Activated CD4-positive, alpha-beta T cell treated with anti-CD3 and anti-CD28 coated beads, Interleukin-2, Interleukin-4, amounts not matched to agents 100 ng/mL and 50 ng/mL, durations not matched to agents 16 hours and 8 hours (primary cell): ENCODE results near the gene CORO2A.
A peak's percentile ranks its signal among the peaks of the same experiment; 100 is the strongest.

Source experiments
- DNase-seq: peaks from one replicate; pipeline ENCODE4 v3.0.0-alpha.2; 2020; ENCODE audit warnings: low spot score

CORO2A gene, protein sequence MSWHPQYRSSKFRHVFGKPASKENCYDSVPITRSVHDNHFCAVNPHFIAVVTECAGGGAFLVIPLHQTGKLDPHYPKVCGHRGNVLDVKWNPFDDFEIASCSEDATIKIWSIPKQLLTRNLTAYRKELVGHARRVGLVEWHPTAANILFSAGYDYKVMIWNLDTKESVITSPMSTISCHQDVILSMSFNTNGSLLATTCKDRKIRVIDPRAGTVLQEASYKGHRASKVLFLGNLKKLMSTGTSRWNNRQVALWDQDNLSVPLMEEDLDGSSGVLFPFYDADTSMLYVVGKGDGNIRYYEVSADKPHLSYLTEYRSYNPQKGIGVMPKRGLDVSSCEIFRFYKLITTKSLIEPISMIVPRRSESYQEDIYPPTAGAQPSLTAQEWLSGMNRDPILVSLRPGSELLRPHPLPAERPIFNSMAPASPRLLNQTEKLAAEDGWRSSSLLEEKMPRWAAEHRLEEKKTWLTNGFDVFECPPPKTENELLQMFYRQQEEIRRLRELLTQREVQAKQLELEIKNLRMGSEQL

GRCh38 chr9:98192503-98193335 lies at the start of gene CORO2A:
CORO2A (minus strand) TSS chr9:98192637; CDS start chr9:98157660, 34,977 bp downstream.
- peak; percentile 37 for DNase-seq

DNA sequence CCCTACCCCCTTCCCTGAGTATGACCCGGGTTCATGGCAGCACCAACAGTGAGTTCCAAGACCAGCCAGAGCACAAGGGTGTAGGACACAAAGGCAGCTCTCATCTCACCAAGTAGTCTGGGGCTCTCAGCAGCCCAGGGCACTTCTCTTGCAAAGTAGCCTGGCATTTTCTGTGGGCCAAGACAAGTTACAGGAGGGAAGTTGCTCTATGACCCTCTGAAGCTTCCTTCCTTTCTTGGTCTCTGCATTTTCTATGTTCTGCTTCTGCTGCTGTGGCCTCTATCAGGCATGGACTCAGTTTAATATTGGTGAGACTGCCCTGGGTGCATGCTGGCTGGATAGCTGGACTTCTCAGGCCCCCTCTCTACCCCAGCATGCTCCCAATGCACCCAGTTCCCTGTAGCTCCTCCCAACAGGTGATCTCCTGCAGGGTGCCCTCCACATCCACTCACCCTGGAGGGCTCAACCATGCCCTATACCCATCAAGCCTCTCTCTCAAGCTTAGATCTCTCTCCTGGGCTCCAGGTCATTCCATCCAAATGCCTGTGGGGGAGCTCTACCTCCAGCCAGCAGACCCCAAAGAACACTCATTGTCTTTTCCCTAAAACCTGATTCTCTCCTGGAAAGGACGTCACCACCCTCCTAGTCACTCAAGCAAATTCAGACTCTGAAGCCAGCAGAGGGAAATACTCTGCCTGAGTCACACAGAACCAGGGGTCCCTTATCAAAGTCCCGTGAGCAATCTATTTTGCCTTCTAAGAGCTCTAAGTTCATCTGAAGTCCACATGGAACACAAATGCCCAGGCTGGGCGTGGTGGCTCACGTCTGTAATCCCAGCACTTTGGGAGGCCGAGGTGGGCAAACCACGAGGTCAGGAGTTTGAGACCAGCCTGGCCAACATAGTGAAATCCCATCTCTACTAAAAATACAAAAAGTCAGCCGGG lies 49.2 kb upstream of the CORO2A start:
- DNase-seq: no peak

GRCh38 chr9:98240475-98240874 lies 48.0 kb upstream of the CORO2A start:
- no peak for DNase-seq

- no peak for DNase-seq
These were observed 44.6 kb upstream of the CORO2A start for GRCh38 chr9:98236901-98237487.

DNA sequence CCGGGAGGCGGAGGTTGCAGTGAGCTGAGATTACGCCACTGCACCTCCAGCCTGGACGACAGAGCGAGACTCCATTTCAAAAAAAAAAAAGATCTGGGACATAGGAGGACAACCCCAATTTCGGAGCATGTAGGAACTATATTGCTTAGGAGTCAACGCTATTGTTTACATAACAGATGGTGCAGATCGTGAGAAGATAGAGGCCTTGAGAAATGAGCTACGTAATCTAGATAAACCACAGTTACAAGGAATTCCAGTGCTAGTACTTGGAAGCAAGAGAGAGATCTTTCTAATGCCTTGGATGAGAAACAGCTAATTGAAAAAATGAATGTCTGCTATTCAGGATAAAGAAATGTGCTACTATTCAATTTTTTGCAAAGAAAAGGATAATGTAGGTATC lies 42.7 kb upstream of the CORO2A start:
- DNase-seq: no peak

DNA sequence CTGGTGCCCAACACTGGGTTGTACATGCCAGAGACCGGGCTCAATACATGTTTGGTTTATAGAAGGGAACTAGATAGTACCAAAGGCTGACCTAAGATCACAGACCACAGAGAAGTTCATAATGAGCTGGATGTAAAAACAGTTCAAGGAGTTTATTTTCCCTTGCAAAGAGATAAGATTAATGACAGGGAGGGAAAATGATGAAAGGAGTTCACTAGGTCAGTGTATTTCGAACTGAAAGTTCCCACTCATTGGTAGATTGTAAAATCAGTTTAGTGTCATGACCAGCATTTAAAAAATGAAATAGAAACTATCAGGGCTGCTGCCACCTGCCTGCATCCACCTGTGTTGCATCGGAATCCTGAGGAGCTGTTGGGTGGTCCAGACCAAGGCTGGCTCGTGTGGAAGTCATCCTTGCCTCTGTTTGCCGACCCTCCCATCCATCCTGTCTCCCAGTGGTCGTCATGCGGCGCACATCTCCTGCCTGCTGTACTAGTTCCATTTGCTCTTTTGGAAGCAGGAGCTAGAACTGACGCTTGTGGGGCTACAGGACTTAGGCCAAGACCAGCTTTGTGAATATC lies 41.9 kb upstream of the CORO2A start:
- no peak for DNase-seq

GRCh38 chr9:98232926-98233325 lies 40.5 kb upstream of the CORO2A start:
- no peak for DNase-seq

- DNase-seq: no peak
These were observed 39.5 kb upstream of the CORO2A start for GRCh38 chr9:98231770-98232478.

- no peak for DNase-seq
These were observed 38.4 kb upstream of the CORO2A start for GRCh38 chr9:98230789-98231188.

- DNase-seq: no peak
These were observed 37.9 kb upstream of the CORO2A start for GRCh38 chr9:98230304-98230703.

DNA sequence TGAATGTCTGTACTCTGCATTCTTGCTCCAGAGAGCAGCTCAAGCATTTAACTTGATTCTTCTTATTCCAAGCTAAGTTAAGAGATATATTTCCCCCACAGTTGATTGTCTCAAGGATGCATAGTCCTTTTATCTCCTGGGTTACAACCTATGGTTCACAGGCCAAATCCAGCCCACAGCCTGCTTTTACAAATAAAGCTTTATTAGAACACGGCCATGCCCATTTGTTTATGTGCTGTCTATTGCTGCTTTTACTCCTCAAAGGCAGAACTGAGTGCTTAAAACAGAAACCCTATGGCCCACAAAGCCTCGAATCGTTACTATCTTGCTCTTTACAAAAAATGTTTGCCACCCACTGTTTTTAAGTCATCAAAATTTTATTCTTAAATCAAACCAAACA lies 37.2 kb upstream of the CORO2A start:
- DNase-seq: no peak

DNA sequence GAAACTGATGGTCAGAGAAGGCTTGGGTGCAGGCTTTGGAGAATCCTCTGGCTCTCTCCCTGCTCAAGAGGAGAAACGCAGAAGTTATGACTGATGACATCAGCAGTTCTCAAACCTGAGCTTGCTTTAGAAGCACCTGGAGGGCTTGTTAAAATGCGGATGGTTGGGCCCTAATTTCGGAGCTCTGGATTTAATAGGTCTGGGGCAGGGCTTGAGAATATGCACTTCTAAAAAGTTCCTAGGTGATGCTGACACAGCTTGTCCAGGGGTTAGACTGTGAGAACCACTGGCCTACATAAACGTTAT lies 36.6 kb upstream of the CORO2A start:
- no peak for DNase-seq

- DNase-seq: no peak
These were observed 36.1 kb upstream of the CORO2A start for GRCh38 chr9:98228392-98229089.

DNA sequence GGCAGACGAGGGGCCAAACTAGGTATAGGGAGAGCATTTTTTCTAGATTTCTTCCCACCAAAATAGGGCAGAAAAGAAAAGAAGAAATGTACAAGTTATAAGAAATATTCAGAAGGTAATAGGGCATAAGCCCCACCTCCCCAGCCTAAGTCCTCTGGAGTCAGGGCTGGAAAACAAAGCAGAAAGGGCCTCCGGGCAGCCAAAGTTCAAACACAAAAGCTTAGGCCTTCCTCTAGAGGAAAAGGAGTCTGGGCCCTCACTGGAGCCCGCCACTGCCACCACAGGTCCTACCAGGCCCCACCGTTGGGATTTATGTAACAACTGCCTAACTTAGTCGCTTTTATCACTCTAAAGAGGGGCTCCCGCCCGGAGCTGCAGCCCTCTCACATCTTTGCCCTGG lies 35.4 kb upstream of the CORO2A start:
- DNase-seq: no peak

DNA sequence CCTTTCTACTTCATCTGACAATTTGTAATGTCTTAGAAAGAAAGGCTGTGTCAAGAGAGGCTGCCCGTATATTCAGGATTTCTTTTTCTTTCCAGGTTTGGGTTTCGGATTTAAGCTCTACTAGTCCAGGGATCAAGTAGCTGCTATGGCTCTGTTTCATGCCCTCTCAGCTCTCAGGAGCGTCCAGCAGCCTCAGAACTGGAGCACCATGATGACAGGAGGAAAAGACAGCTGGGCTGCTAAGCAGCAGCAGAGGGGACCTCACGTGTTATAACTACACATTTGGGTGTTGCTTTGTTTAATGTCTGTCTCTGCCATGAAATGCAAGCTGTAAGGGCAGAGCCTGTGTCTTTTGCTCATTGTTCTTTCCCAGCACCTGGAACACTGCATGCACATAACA lies 34.5 kb upstream of the CORO2A start:
- no peak for DNase-seq

DNA sequence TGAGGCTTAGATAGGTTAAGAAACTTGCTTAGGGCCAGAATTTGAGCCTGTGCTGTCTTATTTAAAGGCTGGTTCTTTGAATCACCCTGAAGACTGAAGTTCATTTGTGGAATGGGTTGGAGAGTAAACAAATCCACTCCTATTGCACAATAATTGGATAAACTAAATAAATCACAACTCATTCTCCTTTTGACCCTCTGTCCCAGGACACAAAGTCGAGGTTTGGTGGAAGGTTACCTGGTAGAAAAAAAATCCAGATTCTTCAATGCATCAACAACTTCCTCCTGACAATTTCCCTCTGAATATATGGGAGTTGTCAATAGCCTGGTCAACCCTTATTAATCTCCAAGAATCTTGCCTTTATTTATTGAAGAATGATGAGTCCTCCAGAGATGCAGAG lies 34.1 kb upstream of the CORO2A start:
- no peak for DNase-seq

GRCh38 chr9:98225015-98225442 lies 32.6 kb upstream of the CORO2A start:
- no peak for DNase-seq

- DNase-seq: no peak
These were observed 30.7 kb upstream of the CORO2A start for GRCh38 chr9:98222885-98223691.

DNA sequence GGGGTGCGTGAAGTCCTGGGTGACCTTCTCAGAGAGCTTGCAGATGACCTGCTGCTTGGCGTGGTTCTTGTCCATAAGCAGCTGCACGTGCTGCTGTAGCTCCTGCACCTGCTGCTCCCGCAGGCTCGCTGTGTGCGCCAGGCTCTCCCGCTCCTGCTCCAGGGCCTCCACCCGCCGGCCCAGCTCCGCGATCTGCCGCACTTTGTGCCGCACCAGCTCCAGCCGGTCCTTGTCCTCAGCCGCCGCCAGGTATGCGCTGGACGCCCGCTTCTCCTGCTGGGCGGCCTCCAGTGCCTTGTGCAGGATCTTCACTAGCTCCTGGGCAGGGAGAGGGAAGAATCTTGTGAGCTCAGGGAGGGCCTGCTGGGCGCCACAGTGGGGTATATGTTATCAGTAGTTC lies 28.5 kb upstream of the CORO2A start:
- DNase-seq: no peak
